H1 (cell line): ENCODE measurements around the gene STX18. TPM values are rescaled to one million over a fixed set of nuclear protein-coding genes. Genes with fewer than 3 reads are reported as not detected.

Experiments used
- CTCF ChIA-PET: fragments of 300-600 bp; sonication (Branson Sonifier 250); formaldehyde crosslinking; loops from one replicate; lab custom pipeline; 2021; ENCODE audit not compliant: partially characterized antibody; lab: Charles Lee
- POLR2A ChIA-PET: fragments of 300-600 bp; sonication (Branson Sonifier 250); formaldehyde crosslinking; loops from one replicate; lab custom pipeline; 2021; ENCODE audit warnings: inconsistent platforms; ENCODE audit not compliant: partially characterized antibody; lab: Charles Lee
- DNase-seq, 2 experiments: peaks; one replicate each; pipeline versions ENCODE4 v3.0.0 to v3.0.0-alpha.2; 2010 to 2022; ENCODE audit warnings: low spot score in 2 of 2, low read depth in 1 of 2, mixed read lengths in 1 of 2
- FAIRE-seq: peaks from 2 replicates; lab custom pipeline; 2011; peaks lifted over from hg19 to GRCh38; lab: Jason Lieb, UNC
- H2AFZ ChIP-seq: 2 replicates; pipeline ENCODE4 v1.8.1; 2012; ENCODE audit warnings: low read length, inconsistent platforms
- H2AK5ac ChIP-seq: 2 replicates; pipeline ENCODE4 v1.6.1; 2013; ENCODE audit warnings: low read depth, low read length
- H2BK120ac ChIP-seq: replicated peaks from 2 replicates; pipeline ENCODE3; 2013; ENCODE audit warnings: low read depth, low read length, inconsistent platforms
- H2BK12ac ChIP-seq: 2 replicates; pipeline ENCODE4 v1.6.1; 2013; ENCODE audit warnings: low read depth, low read length
- H2BK15ac ChIP-seq: 2 replicates; pipeline ENCODE4 v1.6.1; 2013; ENCODE audit warnings: low read length
- H2BK20ac ChIP-seq: 2 replicates; pipeline ENCODE4 v1.6.1; 2013; ENCODE audit warnings: low read length
- H2BK5ac ChIP-seq: 2 replicates; pipeline ENCODE4 v1.6.1; 2013; ENCODE audit warnings: low read depth, low read length
- H3K14ac ChIP-seq: 2 replicates; pipeline ENCODE4 v1.6.1; 2013; ENCODE audit warnings: inconsistent platforms; ENCODE audit not compliant: insufficient read length
- H3K18ac ChIP-seq: 2 replicates; pipeline ENCODE4 v1.6.1; 2013; ENCODE audit warnings: low read length; ENCODE audit errors: extremely low read depth
- H3K23ac ChIP-seq: 2 replicates; pipeline ENCODE4 v1.6.1; 2013; ENCODE audit warnings: inconsistent platforms; ENCODE audit not compliant: insufficient read length
- H3K23me2 ChIP-seq: 2 replicates; pipeline ENCODE4 v1.6.1; 2013; ENCODE audit warnings: low read depth, low read length
- H3K27ac ChIP-seq: 2 replicates; pipeline ENCODE4 v1.6.1; 2011; ENCODE audit warnings: low read depth, low read length, inconsistent platforms
- H3K27me3 ChIP-seq, 4 experiments: replicated peaks in 1 of 4; 1 replicate in 1 of 4; 2 replicates in 3 of 4; pipeline versions ENCODE4 v1.6.1 to v1.8.1; 2011 to 2013; ENCODE audit warnings: low read length in 3 of 4, mild to moderate bottlenecking in 3 of 4, inconsistent platforms in 2 of 4, mixed read lengths in 2 of 4, moderate library complexity in 1 of 4; ENCODE audit not compliant: control insufficient read depth in 3 of 4, insufficient read depth in 3 of 4; ENCODE audit errors: extremely low read depth in 1 of 4
- H3K36me3 ChIP-seq, 4 experiments: 2 replicates each; pipeline versions ENCODE4 v1.6.1 to v1.8.1; 2011 to 2013; ENCODE audit warnings: mild to moderate bottlenecking in 4 of 4, low read length in 3 of 4, moderate library complexity in 2 of 4, control low read depth in 1 of 4, inconsistent platforms in 1 of 4; ENCODE audit not compliant: insufficient read depth in 4 of 4, control insufficient read depth in 2 of 4
- H3K4ac ChIP-seq: replicated peaks from 2 replicates; pipeline ENCODE3; 2013; ENCODE audit warnings: low read length, low read depth, mixed read lengths, inconsistent platforms; ENCODE audit not compliant: insufficient read length
- H3K4me1 ChIP-seq, 4 experiments: replicated peaks in 1 of 4; 1 replicate in 1 of 4; 2 replicates in 3 of 4; pipeline versions ENCODE4 v1.6.1 to v1.8.1; 2011 to 2013; ENCODE audit warnings: low read length in 3 of 4, inconsistent platforms in 2 of 4, mixed read lengths in 1 of 4; ENCODE audit not compliant: insufficient read depth in 4 of 4, control insufficient read depth in 3 of 4
- H3K4me2 ChIP-seq, 2 experiments: 2 replicates each; pipeline versions ENCODE4 v1.6.1 to v1.8.1; 2011 to 2013; ENCODE audit warnings: low read depth in 2 of 2, low read length in 2 of 2, control low read depth in 1 of 2, inconsistent platforms in 1 of 2, mild to moderate bottlenecking in 1 of 2; ENCODE audit not compliant: insufficient read depth in 1 of 2
- H3K4me3 ChIP-seq, 4 experiments: fragments of 200-600, 300-600 bp in 1 of 4; sonication (generic), shearing (Covaris generic), sonication (Bioruptor Twin) in 1 of 4; 2 replicates each; pipeline versions ENCODE4 v1.5.1 to v1.8.1; 2011 to 2016; ENCODE audit warnings: low read length in 4 of 4, low read depth in 3 of 4, control low read depth in 2 of 4, inconsistent platforms in 2 of 4, mild to moderate bottlenecking in 2 of 4, mixed read lengths in 1 of 4, moderate library complexity in 1 of 4; ENCODE audit not compliant: insufficient read depth in 2 of 4; ENCODE audit errors: extremely low read depth in 1 of 4
- H3K56ac ChIP-seq: replicated peaks from 2 replicates; pipeline ENCODE3; 2013; ENCODE audit warnings: low read depth, mild to moderate bottlenecking, mixed read lengths, low read length, inconsistent platforms; ENCODE audit not compliant: insufficient read length
- H3K79me1 ChIP-seq: 2 replicates; pipeline ENCODE4 v1.6.1; 2013; ENCODE audit warnings: low read depth, low read length, control low read depth
- H3K79me2 ChIP-seq, 2 experiments: 2 replicates each; pipeline versions ENCODE4 v1.6.1 to v1.8.1; 2012 to 2013; ENCODE audit warnings: low read length in 2 of 2, mild to moderate bottlenecking in 2 of 2, inconsistent platforms in 1 of 2; ENCODE audit not compliant: insufficient read depth in 2 of 2, control insufficient read depth in 1 of 2
- H3K9ac ChIP-seq, 4 experiments: replicated peaks in 1 of 4; 1 replicate in 1 of 4; 2 replicates in 3 of 4; pipeline versions ENCODE4 v1.6.1 to v1.8.1; 2011 to 2013; ENCODE audit warnings: low read depth in 3 of 4, low read length in 3 of 4, control low read depth in 2 of 4, mild to moderate bottlenecking in 2 of 4, moderate library complexity in 2 of 4, inconsistent platforms in 1 of 4; ENCODE audit errors: extremely low read depth in 1 of 4
- H3K9me3 ChIP-seq, 2 experiments: 2 replicates each; pipeline versions ENCODE4 v1.6.1 to v1.8.1; 2012 to 2013; ENCODE audit warnings: mild to moderate bottlenecking in 2 of 2, moderate library complexity in 2 of 2, control low read depth in 1 of 2, inconsistent platforms in 1 of 2, low read depth in 1 of 2, low read length in 1 of 2, mixed read lengths in 1 of 2; ENCODE audit not compliant: insufficient read depth in 2 of 2
- H4K20me1 ChIP-seq, 2 experiments: replicated peaks in 1 of 2; 2 replicates each; pipeline versions ENCODE3 to v1.8.1; 2011 to 2013; ENCODE audit warnings: inconsistent platforms in 2 of 2, low read length in 2 of 2, mild to moderate bottlenecking in 1 of 2; ENCODE audit not compliant: insufficient read depth in 2 of 2, control insufficient read depth in 1 of 2
- H4K5ac ChIP-seq: 2 replicates; pipeline ENCODE4 v1.6.1; 2013; ENCODE audit warnings: low read length, low read depth, mixed read lengths, inconsistent platforms; ENCODE audit not compliant: insufficient read length
- H4K8ac ChIP-seq: 2 replicates; pipeline ENCODE4 v1.8.0; 2013; ENCODE audit warnings: mild to moderate bottlenecking, moderate library complexity, low read length, inconsistent platforms; ENCODE audit not compliant: insufficient read depth; ENCODE audit errors: extremely low read depth
- H4K91ac ChIP-seq: replicated peaks from 2 replicates; pipeline ENCODE3; 2013; ENCODE audit warnings: low read length, mixed read lengths, inconsistent platforms; ENCODE audit not compliant: insufficient read length
- CBX5 ChIP-seq: fragments of 300-800, 300-1000 bp; sonication (generic); IDR thresholded peaks from 2 replicates; pipeline ENCODE4 v1.7.1; 2016; ENCODE audit warnings: antibody characterized with exemption, low read length, low read depth
- CREB1 ChIP-seq: IDR thresholded peaks from 2 replicates; pipeline ENCODE4 v1.6.1; 2012; ENCODE audit warnings: inconsistent platforms
- KDM1A ChIP-seq: fragments of 200-600, 300-600 bp; sonication (generic); IDR thresholded peaks from 2 replicates; pipeline ENCODE4 v1.7.1; 2016; ENCODE audit warnings: mild to moderate bottlenecking, low read length, borderline replicate concordance
- NANOG ChIP-seq: IDR thresholded peaks from 2 replicates; pipeline ENCODE4 v1.6.1; 2011; ENCODE audit warnings: low read length, low read depth, mild to moderate bottlenecking, inconsistent platforms; ENCODE audit not compliant: insufficient read depth, poor library complexity, severe bottlenecking
- RAD21 ChIP-seq, 2 experiments: IDR thresholded peaks in 1 of 2; conservative IDR thresholded peaks in 1 of 2; 2 replicates each; pipeline ENCODE4 v1.6.1; 2011; ENCODE audit warnings: low read depth in 2 of 2, low read length in 2 of 2, improper control_type of control experiment in 1 of 2, inconsistent platforms in 1 of 2, mild to moderate bottlenecking in 1 of 2, moderate library complexity in 1 of 2
- RBBP5 ChIP-seq: IDR thresholded peaks from 2 replicates; pipeline ENCODE4 v1.7.1; 2012; ENCODE audit warnings: low read depth, mild to moderate bottlenecking, inconsistent platforms, low read length, moderate library complexity, borderline replicate concordance
- SAP30 ChIP-seq: fragments of 300-600 bp; sonication (generic); IDR thresholded peaks from 2 replicates; pipeline ENCODE4 v1.7.1; 2012; ENCODE audit warnings: low read length, moderate library complexity, mild to moderate bottlenecking, inconsistent platforms; ENCODE audit not compliant: insufficient read depth, insufficient replicate concordance
- SIN3A ChIP-seq, 2 experiments: IDR thresholded peaks in 1 of 2; conservative IDR thresholded peaks in 1 of 2; 2 replicates each; pipeline ENCODE4 v1.6.1; 2011 to 2012; ENCODE audit warnings: low read length in 2 of 2, improper control_type of control experiment in 1 of 2, low read depth in 1 of 2, mild to moderate bottlenecking in 1 of 2
- SP1 ChIP-seq: IDR thresholded peaks from 2 replicates; pipeline ENCODE4 v1.6.1; 2011; ENCODE audit warnings: low read depth, low read length
- SP4 ChIP-seq: IDR thresholded peaks from 2 replicates; pipeline ENCODE4 v1.6.1; 2012; ENCODE audit warnings: low read length, inconsistent platforms
- TEAD4 ChIP-seq: IDR thresholded peaks from 2 replicates; pipeline ENCODE4 v1.6.1; 2012; ENCODE audit warnings: low read depth, low read length, inconsistent platforms, mixed read lengths
- YY1 ChIP-seq: IDR thresholded peaks from 2 replicates; pipeline ENCODE4 v1.6.1; 2011; ENCODE audit warnings: low read depth, mild to moderate bottlenecking, low read length
- ZNF274 ChIP-seq: IDR thresholded peaks from 2 replicates; pipeline ENCODE4 v1.7.0; 2012; ENCODE audit warnings: low read length, borderline replicate concordance; ENCODE audit errors: extremely low read depth
- WGBS, 2 experiments: shearing (Covaris generic) in 1 of 2; methylation state at CpG; one replicate each; pipeline versions ENCODE4 v1.1.6 to v1.1.7; 2013 to 2015; ENCODE audit warnings: low lambda C conversion rate in 2 of 2, mixed read lengths in 2 of 2, inconsistent platforms in 1 of 2, low coverage in 1 of 2, missing lambda C conversion rate in 1 of 2; ENCODE audit not compliant: insufficient replicate concordance in 2 of 2, insufficient coverage in 1 of 2, insufficient read length in 1 of 2; ENCODE audit errors: extremely low coverage in 1 of 2, missing lambda C conversion rate in 1 of 2; 5-methylcytosine and 5-hydroxymethylcytosine counted together
- polyA plus RNA-seq, 7 experiments: library from polyadenylated mRNA; depleted of rRNA in 3 of 7; stranded (reverse) in 5 of 7; unstranded in 2 of 7; fragments of >200 nt in 5 of 7; fragments of 200-250 nt in 2 of 7; gene quantifications; 1 replicate in 5 of 7; 2 replicates in 1 of 7; 4 replicates in 1 of 7; pipeline versions ENCODE4 v1.2.1 to v1.2.3, GENCODE V29; 2011 to 2013; ENCODE audit warnings: missing spikeins in 2 of 7, mixed read lengths in 2 of 7
- total RNA-seq: library from RNA; stranded (reverse); fragmentation: NEBNext Ultra II Directional; extraction: Animal tissue kit (Norgen Biotek cat#: 25700); gene quantifications from 2 replicates; pipeline ENCODE4 v1.2.1, GENCODE V29; 2021

The STX18 gene
- total and polyA plus RNA-seq, 2 of the 8 experiments (the other 6 are each of a cell fraction or from before 2014, with no cell fraction given) = 14.6 to 18.3 TPM

- Histone ChIP-seq H3K14ac (no peak overlapping the region), H3K4me3 (no peak overlapping the region), H3K36me3 (no peaks in the 10 kb centered on the region), H2BK120ac (no peak overlapping the region), H3K27me3 (no peaks in the 10 kb centered on the region; a peak in 1 of 7 replicates), H3K79me1 (0 out of 2 replicates have a peak, but pooled peaks cover 3% of the 10 kb centered on the region), H2AK5ac (no peak overlapping the region), H4K20me1 (peaks cover 0 to 1% of the 10 kb centered on the region in 2 experiments), H3K56ac (no peak overlapping the region), H4K8ac (no peak overlapping the region), H2BK20ac (no peak overlapping the region), H2BK5ac (no peak overlapping the region), H4K5ac (no peak overlapping the region), H2BK15ac (no peak overlapping the region), H3K23ac (no peak overlapping the region), H3K23me2 (no peaks in the 10 kb centered on the region), H2BK12ac (no peak overlapping the region), H4K91ac (no peak overlapping the region), H3K18ac (no peak overlapping the region), H2AFZ (no peak overlapping the region), H3K4me1 (no peaks in the 10 kb centered on the region), H3K27ac (no peak overlapping the region), H3K9ac (no peak overlapping the region), H3K79me2 (no peaks in the 10 kb centered on the region), H3K9me3 (no peaks in the 10 kb centered on the region), H3K4me2 (no peak overlapping the region), H3K4ac (no peak overlapping the region)
- 85% methylated on average over 8 of the region's 8 CpGs; no CpG with 5 or more reads in 1 of the 2 experiments for WGBS, 2 experiments
- FAIRE-seq = no peak
- CTCF ChIA-PET = interaction anchor here (1.0 kb wide), 2 partner anchors 8 to 10 kb away, joined by 3 to 5 read pairs; no protein-coding TSS in a partner anchor
- DNase-seq = no peak
- POLR2A ChIA-PET = no interaction called here
- TF ChIP-seq NANOG = no peak
- TF ChIP-seq SP1 = no peak
- no peak for TF ChIP-seq CREB1
- no peak for TF ChIP-seq SAP30
- TF ChIP-seq SP4 = no peak
- no peak for TF ChIP-seq YY1
- no peak for TF ChIP-seq RBBP5
- no peak for TF ChIP-seq SIN3A (conservative IDR thresholded peaks at IDR 0.05 in 1 of 2, IDR thresholded peaks at IDR 0.05 in 1 of 2; ENCODE audit: low read depth in 1 of 2, low read length in 2 of 2)
- TF ChIP-seq CBX5 = no peak
- TF ChIP-seq KDM1A = no peak
- no peak for TF ChIP-seq TEAD4
- no peak for TF ChIP-seq RAD21 (IDR thresholded peaks at IDR 0.05 in 1 of 2, conservative IDR thresholded peaks at IDR 0.05 in 1 of 2; ENCODE audit: low read depth in 2 of 2, low read length in 2 of 2)
- TF ChIP-seq ZNF274 = no peak
Observed at GRCh38 chr4:4472344-4472958, 69.4 kb downstream of the STX18 start.
